HepG2 (cell line): ENCODE measurements around the gene C11orf68. TPM values are rescaled to one million over a fixed set of nuclear protein-coding genes. Genes with fewer than 3 reads are reported as not detected.

Source experiments
- GMEB2 ChIP-seq: IDR thresholded peaks from 2 replicates; pipeline ENCODE4 v1.6.1; 2016; ENCODE audit warnings: missing biosample characterization, missing genetic modification reagents, low read depth
- MBD4 ChIP-seq: IDR thresholded peaks from 2 replicates; pipeline ENCODE4 v1.6.1; 2012; ENCODE audit warnings: low read length, inconsistent platforms, borderline replicate concordance
- MEIS1 ChIP-seq: sonication (generic); formaldehyde crosslinking; IDR thresholded peaks from 2 replicates; pipeline ENCODE4 v1.9.0; 2021; ENCODE audit warnings: mild to moderate bottlenecking, missing genetic modification reagents, moderate library complexity, borderline replicate concordance
- RBAK ChIP-seq: sonication (generic); formaldehyde crosslinking; IDR thresholded peaks from 2 replicates; pipeline ENCODE4 v1.5.1; 2020; ENCODE audit warnings: mild to moderate bottlenecking, missing genetic modification reagents
- REPIN1 ChIP-seq: sonication (generic); formaldehyde crosslinking; IDR thresholded peaks from 2 replicates; pipeline ENCODE4 v1.8.0; 2022; ENCODE audit warnings: missing genetic modification reagents, low read depth, mild to moderate bottlenecking, borderline replicate concordance
- ZNF569 ChIP-seq: sonication (generic); formaldehyde crosslinking; IDR thresholded peaks from 2 replicates; pipeline ENCODE4 v1.5.0; 2020; ENCODE audit warnings: mild to moderate bottlenecking, missing genetic modification reagents, moderate library complexity, borderline replicate concordance
- ZSCAN25 ChIP-seq: sonication (generic); formaldehyde crosslinking; IDR thresholded peaks from 2 replicates; pipeline ENCODE4 v1.8.0; 2022; ENCODE audit warnings: mild to moderate bottlenecking, missing genetic modification reagents
- polyA plus RNA-seq, 8 experiments: library from polyadenylated mRNA; depleted of rRNA in 3 of 8; stranded (reverse) in 7 of 8; unstranded in 1 of 8; fragments of >200 nt; fragmentation: Illumina TruSeq in 4 of 8; extraction: Trizol in 4 of 8; gene quantifications; 2 replicates each; pipeline versions ENCODE4 v1.2.1 to v1.2.3, GENCODE V29; 2011 to 2016; ENCODE audit warnings: low read depth in 4 of 8, missing spikeins in 1 of 8, mixed read lengths in 1 of 8; ENCODE audit not compliant: insufficient read depth in 1 of 8
- total RNA-seq, 5 experiments: library from RNA; depleted of rRNA; stranded (reverse); fragments of >200 nt; fragmentation: Illumina TruSeq; extraction: Trizol; gene quantifications; 2 replicates each; pipeline ENCODE4 v1.2.3, GENCODE V29; 2016; ENCODE audit warnings: low read depth in 1 of 5
- TF ChIP-seq, protein P1 (sequence below): conservative IDR thresholded peaks from 2 replicates; pipeline ENCODE4 v1.6.1; 2018; ENCODE audit warnings: missing genetic modification reagents
- TF ChIP-seq, protein P2 (sequence below): sonication (generic); formaldehyde crosslinking; IDR thresholded peaks from 2 replicates; pipeline ENCODE4 v1.5.0; 2020; ENCODE audit warnings: mild to moderate bottlenecking, missing genetic modification reagents, borderline replicate concordance
- TF ChIP-seq, protein P3 (sequence below): sonication (generic); formaldehyde crosslinking; IDR thresholded peaks from 2 replicates; pipeline ENCODE4 v1.8.0; 2023; ENCODE audit warnings: mild to moderate bottlenecking, missing genetic modification reagents
- TF ChIP-seq, protein P4 (sequence below): sonication (generic); formaldehyde crosslinking; IDR thresholded peaks from 2 replicates; pipeline ENCODE4 v1.9.0; 2021; ENCODE audit warnings: missing genetic modification reagents, mild to moderate bottlenecking, borderline replicate concordance
- TF ChIP-seq, protein P5 (sequence below): IDR thresholded peaks from 2 replicates; pipeline ENCODE4 v1.6.1; 2016; ENCODE audit warnings: low read depth, borderline replicate concordance

The C11orf68 gene
- total and polyA plus RNA-seq, 2 of the 13 experiments (the other 11 are each of a cell fraction or from before 2014, with no cell fraction given): 8.4 to 28.3 TPM

GRCh38 chr11:65899356-65900124 is 19.3 kb downstream of the C11orf68 start (continued):
- TF ChIP-seq, protein P1, sequence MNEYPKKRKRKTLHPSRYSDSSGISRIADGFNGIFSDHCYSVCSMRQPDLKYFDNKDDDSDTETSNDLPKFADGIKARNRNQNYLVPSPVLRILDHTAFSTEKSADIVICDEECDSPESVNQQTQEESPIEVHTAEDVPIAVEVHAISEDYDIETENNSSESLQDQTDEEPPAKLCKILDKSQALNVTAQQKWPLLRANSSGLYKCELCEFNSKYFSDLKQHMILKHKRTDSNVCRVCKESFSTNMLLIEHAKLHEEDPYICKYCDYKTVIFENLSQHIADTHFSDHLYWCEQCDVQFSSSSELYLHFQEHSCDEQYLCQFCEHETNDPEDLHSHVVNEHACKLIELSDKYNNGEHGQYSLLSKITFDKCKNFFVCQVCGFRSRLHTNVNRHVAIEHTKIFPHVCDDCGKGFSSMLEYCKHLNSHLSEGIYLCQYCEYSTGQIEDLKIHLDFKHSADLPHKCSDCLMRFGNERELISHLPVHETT (CRISPR knock-in tag): no peak
- TF ChIP-seq ZNF569 (CRISPR knock-in tag) (no peak), MEIS1 (CRISPR knock-in tag) (no peak), ZSCAN25 (CRISPR knock-in tag) (no peak), REPIN1 (CRISPR knock-in tag) (peak; percentile 47; the same call in 1 of the 2 replicates), RBAK (CRISPR knock-in tag) (no peak), MBD4 (no peak), GMEB2 (CRISPR knock-in tag) (no peak)
- TF ChIP-seq, protein P2, sequence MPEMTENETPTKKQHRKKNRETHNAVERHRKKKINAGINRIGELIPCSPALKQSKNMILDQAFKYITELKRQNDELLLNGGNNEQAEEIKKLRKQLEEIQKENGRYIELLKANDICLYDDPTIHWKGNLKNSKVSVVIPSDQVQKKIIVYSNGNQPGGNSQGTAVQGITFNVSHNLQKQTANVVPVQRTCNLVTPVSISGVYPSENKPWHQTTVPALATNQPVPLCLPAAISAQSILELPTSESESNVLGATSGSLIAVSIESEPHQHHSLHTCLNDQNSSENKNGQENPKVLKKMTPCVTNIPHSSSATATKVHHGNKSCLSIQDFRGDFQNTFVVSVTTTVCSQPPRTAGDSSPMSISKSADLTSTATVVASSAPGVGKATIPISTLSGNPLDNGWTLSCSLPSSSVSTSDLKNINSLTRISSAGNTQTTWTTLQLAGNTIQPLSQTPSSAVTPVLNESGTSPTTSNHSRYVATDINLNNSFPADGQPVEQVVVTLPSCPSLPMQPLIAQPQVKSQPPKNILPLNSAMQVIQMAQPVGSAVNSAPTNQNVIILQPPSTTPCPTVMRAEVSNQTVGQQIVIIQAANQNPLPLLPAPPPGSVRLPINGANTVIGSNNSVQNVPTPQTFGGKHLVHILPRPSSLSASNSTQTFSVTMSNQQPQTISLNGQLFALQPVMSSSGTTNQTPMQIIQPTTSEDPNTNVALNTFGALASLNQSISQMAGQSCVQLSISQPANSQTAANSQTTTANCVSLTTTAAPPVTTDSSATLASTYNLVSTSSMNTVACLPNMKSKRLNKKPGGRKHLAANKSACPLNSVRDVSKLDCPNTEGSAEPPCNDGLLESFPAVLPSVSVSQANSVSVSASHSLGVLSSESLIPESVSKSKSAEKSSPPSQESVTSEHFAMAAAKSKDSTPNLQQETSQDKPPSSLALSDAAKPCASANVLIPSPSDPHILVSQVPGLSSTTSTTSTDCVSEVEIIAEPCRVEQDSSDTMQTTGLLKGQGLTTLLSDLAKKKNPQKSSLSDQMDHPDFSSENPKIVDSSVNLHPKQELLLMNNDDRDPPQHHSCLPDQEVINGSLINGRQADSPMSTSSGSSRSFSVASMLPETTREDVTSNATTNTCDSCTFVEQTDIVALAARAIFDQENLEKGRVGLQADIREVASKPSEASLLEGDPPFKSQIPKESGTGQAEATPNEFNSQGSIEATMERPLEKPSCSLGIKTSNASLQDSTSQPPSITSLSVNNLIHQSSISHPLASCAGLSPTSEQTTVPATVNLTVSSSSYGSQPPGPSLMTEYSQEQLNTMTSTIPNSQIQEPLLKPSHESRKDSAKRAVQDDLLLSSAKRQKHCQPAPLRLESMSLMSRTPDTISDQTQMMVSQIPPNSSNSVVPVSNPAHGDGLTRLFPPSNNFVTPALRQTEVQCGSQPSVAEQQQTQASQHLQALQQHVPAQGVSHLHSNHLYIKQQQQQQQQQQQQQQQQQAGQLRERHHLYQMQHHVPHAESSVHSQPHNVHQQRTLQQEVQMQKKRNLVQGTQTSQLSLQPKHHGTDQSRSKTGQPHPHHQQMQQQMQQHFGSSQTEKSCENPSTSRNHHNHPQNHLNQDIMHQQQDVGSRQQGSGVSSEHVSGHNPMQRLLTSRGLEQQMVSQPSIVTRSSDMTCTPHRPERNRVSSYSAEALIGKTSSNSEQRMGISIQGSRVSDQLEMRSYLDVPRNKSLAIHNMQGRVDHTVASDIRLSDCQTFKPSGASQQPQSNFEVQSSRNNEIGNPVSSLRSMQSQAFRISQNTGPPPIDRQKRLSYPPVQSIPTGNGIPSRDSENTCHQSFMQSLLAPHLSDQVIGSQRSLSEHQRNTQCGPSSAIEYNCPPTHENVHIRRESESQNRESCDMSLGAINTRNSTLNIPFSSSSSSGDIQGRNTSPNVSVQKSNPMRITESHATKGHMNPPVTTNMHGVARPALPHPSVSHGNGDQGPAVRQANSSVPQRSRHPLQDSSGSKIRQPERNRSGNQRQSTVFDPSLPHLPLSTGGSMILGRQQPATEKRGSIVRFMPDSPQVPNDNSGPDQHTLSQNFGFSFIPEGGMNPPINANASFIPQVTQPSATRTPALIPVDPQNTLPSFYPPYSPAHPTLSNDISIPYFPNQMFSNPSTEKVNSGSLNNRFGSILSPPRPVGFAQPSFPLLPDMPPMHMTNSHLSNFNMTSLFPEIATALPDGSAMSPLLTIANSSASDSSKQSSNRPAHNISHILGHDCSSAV (CRISPR knock-in tag): no peak
- TF ChIP-seq, protein P3, sequence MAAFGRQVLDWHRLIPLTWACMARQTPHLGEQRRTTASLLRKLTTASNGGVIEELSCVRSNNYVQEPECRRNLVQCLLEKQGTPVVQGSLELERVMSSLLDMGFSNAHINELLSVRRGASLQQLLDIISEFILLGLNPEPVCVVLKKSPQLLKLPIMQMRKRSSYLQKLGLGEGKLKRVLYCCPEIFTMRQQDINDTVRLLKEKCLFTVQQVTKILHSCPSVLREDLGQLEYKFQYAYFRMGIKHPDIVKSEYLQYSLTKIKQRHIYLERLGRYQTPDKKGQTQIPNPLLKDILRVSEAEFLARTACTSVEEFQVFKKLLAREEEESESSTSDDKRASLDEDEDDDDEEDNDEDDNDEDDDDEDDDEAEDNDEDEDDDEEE: 0 out of 2 replicates have a peak, but pooled peaks have one; percentile 75
- TF ChIP-seq, protein P4, sequence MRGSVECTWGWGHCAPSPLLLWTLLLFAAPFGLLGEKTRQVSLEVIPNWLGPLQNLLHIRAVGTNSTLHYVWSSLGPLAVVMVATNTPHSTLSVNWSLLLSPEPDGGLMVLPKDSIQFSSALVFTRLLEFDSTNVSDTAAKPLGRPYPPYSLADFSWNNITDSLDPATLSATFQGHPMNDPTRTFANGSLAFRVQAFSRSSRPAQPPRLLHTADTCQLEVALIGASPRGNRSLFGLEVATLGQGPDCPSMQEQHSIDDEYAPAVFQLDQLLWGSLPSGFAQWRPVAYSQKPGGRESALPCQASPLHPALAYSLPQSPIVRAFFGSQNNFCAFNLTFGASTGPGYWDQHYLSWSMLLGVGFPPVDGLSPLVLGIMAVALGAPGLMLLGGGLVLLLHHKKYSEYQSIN: no peak
- TF ChIP-seq, protein P5, sequence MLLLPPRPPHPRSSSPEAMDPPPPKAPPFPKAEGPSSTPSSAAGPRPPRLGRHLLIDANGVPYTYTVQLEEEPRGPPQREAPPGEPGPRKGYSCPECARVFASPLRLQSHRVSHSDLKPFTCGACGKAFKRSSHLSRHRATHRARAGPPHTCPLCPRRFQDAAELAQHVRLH: 0 out of 2 replicates have a peak, but pooled peaks have one; percentile 37
